HepG2 (cell line): ENCODE results near the gene HLCS. TPM values are rescaled to one million over a fixed set of nuclear protein-coding genes. Genes with fewer than 3 reads are reported as not detected.

Experiments
- ATAC-seq: fragments of 200-7000 bp; cut with Tn5 transposase; 3 replicates; pipeline ENCODE4 v1.9.1; 2020; ENCODE audit warnings: mild to moderate bottlenecking, moderate library complexity
- BruUV-seq: library from RNA; stranded (reverse); fragments of 400-500 nt; replicated peaks from 2 replicates; lab custom pipeline; 2021; lab: Mats Ljungman, UMichigan
- CTCF ChIA-PET: fragments of 300-600 bp; formaldehyde crosslinking; extraction: SDS; loops from one replicate; lab custom pipeline; 2021; ENCODE audit warnings: low total read pairs, inconsistent platforms, low intra/inter-chr PET ratio; lab: Yijun Ruan, JAX
- POLR2A ChIA-PET: fragments of 350-600 bp; sonication (Branson Sonifier 250); formaldehyde crosslinking; loops from one replicate; lab custom pipeline; 2020; ENCODE audit warnings: antibody characterized with exemption, inconsistent platforms; lab: Yijun Ruan, JAX
- DNase-seq: peaks from one replicate; pipeline ENCODE4 v3.0.0-alpha.2; 2015; ENCODE audit warnings: low spot score
- FAIRE-seq: peaks from 3 replicates; lab custom pipeline; 2011; peaks lifted over from hg19 to GRCh38; lab: Jason Lieb, UNC
- H2AFZ ChIP-seq: one replicate; pipeline ENCODE4 v1.6.1; 2011; ENCODE audit warnings: low read length, inconsistent platforms
- H3K27ac ChIP-seq: fragments of 300-600 bp; 3 replicates; pipeline ENCODE4 v1.8.0; 2011; ENCODE audit warnings: mixed run types, mild to moderate bottlenecking, mixed read lengths, low read length, inconsistent platforms; ENCODE audit not compliant: insufficient read depth; ENCODE audit errors: extremely low read length
- H3K27me3 ChIP-seq, 2 experiments: fragments of 200-600 bp in 1 of 2; 2 replicates in 1 of 2; 3 replicates in 1 of 2; pipeline versions ENCODE4 v1.6.0 to v1.8.0; 2011; ENCODE audit warnings: low read length in 2 of 2, mild to moderate bottlenecking in 2 of 2, moderate library complexity in 2 of 2, inconsistent platforms in 1 of 2; ENCODE audit not compliant: insufficient read depth in 2 of 2, control insufficient read depth in 1 of 2
- H3K36me3 ChIP-seq, 2 experiments: fragments of 200-600 bp in 1 of 2; replicated peaks in 1 of 2; 2 replicates in 1 of 2; 3 replicates in 1 of 2; pipeline versions ENCODE4 v1.5.1 to v1.8.0; 2011; ENCODE audit warnings: low read length in 2 of 2, inconsistent platforms in 1 of 2; ENCODE audit not compliant: insufficient read depth in 2 of 2, control insufficient read depth in 1 of 2
- H3K4me1 ChIP-seq: 2 replicates; pipeline ENCODE4 v1.5.1; 2012; ENCODE audit warnings: low read length, inconsistent platforms; ENCODE audit not compliant: insufficient read depth
- H3K4me2 ChIP-seq: 2 replicates; pipeline ENCODE4 v1.6.0; 2011; ENCODE audit warnings: low read depth, low read length, inconsistent platforms
- H3K4me3 ChIP-seq, 3 experiments: fragments of 200-600 bp in 1 of 3; sonication (generic), shearing (Covaris generic) in 1 of 3; replicated peaks in 1 of 3; 2 replicates each; pipeline ENCODE4 v1.5.1; 2011 to 2016; ENCODE audit warnings: low read length in 3 of 3, inconsistent platforms in 2 of 3, low read depth in 2 of 3, mild to moderate bottlenecking in 2 of 3, control low read depth in 1 of 3, mixed read lengths in 1 of 3; ENCODE audit not compliant: insufficient read depth in 1 of 3
- H3K79me2 ChIP-seq: one replicate; pipeline ENCODE4 v1.6.1; 2011; ENCODE audit warnings: low read length, inconsistent platforms; ENCODE audit not compliant: insufficient read depth
- H3K9ac ChIP-seq: 2 replicates; pipeline ENCODE4 v1.6.0; 2011; ENCODE audit warnings: mild to moderate bottlenecking, low read depth, low read length, inconsistent platforms; ENCODE audit not compliant: insufficient read depth
- H3K9me3 ChIP-seq: 2 replicates; pipeline ENCODE4 v1.5.1; 2012; ENCODE audit warnings: mild to moderate bottlenecking, low read length
- H4K20me1 ChIP-seq: 2 replicates; pipeline ENCODE4 v1.6.0; 2011; ENCODE audit warnings: inconsistent platforms, mild to moderate bottlenecking, low read length, moderate library complexity; ENCODE audit not compliant: insufficient read depth
- AHR ChIP-seq: IDR thresholded peaks from 2 replicates; pipeline ENCODE4 v1.6.1; 2018; ENCODE audit warnings: missing genetic modification reagents, missing compliant biosample characterization
- CBX1 ChIP-seq: IDR thresholded peaks from one replicate; pipeline ENCODE4 v1.6.1; 2016; ENCODE audit warnings: antibody characterized with exemption, low read depth
- GPN1 ChIP-seq: sonication (generic); formaldehyde crosslinking; IDR thresholded peaks from 2 replicates; pipeline ENCODE4 v1.5.1; 2020; ENCODE audit warnings: missing genetic modification reagents, borderline replicate concordance
- HCFC1 ChIP-seq: fragments of 150-350 bp; IDR thresholded peaks from 2 replicates; pipeline ENCODE4 v1.6.1; 2014; ENCODE audit warnings: low read depth, low read length
- MAFF ChIP-seq: IDR thresholded peaks from 2 replicates; pipeline ENCODE4 v1.6.1; 2011; ENCODE audit warnings: low read depth, low read length, improper control_type of control experiment
- NCOA2 ChIP-seq: sonication (generic); formaldehyde crosslinking; IDR thresholded peaks from 2 replicates; pipeline ENCODE4 v1.8.0; 2022; ENCODE audit warnings: inconsistent platforms
- NFAT5 ChIP-seq: sonication (generic); formaldehyde crosslinking; IDR thresholded peaks from 2 replicates; pipeline ENCODE4 v1.4.0; 2020; ENCODE audit warnings: missing genetic modification reagents
- NONO ChIP-seq, 2 experiments: fragments of 450-650 bp in 1 of 2; sonication (generic) in 1 of 2; formaldehyde crosslinking in 1 of 2; IDR thresholded peaks in 1 of 2; conservative IDR thresholded peaks in 1 of 2; 2 replicates each; pipeline versions ENCODE4 v1.6.1 to v1.8.0; 2017 to 2022; ENCODE audit warnings: mild to moderate bottlenecking in 1 of 2, missing genetic modification reagents in 1 of 2, moderate library complexity in 1 of 2
- PAX8 ChIP-seq: sonication (generic); formaldehyde crosslinking; IDR thresholded peaks from 2 replicates; pipeline ENCODE4 v1.8.0; 2022; ENCODE audit warnings: mild to moderate bottlenecking, missing genetic modification reagents, borderline replicate concordance
- PHF8 ChIP-seq: sonication (generic); formaldehyde crosslinking; IDR thresholded peaks from 2 replicates; pipeline ENCODE4 v1.5.0; 2020; ENCODE audit warnings: missing genetic modification reagents
- PRMT3 ChIP-seq: sonication (generic); formaldehyde crosslinking; IDR thresholded peaks from 2 replicates; pipeline ENCODE4 v1.8.1; 2022; ENCODE audit warnings: low read depth, mild to moderate bottlenecking, moderate library complexity, missing genetic modification reagents, borderline replicate concordance
- ZNF468 ChIP-seq: sonication (generic); formaldehyde crosslinking; IDR thresholded peaks from 2 replicates; pipeline ENCODE4 v1.8.0; 2022; ENCODE audit warnings: mild to moderate bottlenecking, moderate library complexity, missing genetic modification reagents
- ZNF577 ChIP-seq: sonication (generic); formaldehyde crosslinking; IDR thresholded peaks from 2 replicates; pipeline ENCODE4 v1.4.0; 2020; ENCODE audit warnings: mild to moderate bottlenecking, low read depth, missing genetic modification reagents, borderline replicate concordance
- ZNF614 ChIP-seq: IDR thresholded peaks from 2 replicates; pipeline ENCODE4 v1.6.1; 2018; ENCODE audit warnings: missing biosample characterization, missing genetic modification reagents, inconsistent platforms, borderline replicate concordance
- ZNF629 ChIP-seq: sonication (generic); formaldehyde crosslinking; conservative IDR thresholded peaks from 2 replicates; pipeline ENCODE4 v1.5.0; 2020; ENCODE audit warnings: missing genetic modification reagents
- ZNF703 ChIP-seq: sonication (generic); formaldehyde crosslinking; IDR thresholded peaks from 2 replicates; pipeline ENCODE4 v1.5.1; 2020; ENCODE audit warnings: missing genetic modification reagents, mild to moderate bottlenecking, moderate library complexity, borderline replicate concordance
- ZNF737 ChIP-seq: sonication (generic); formaldehyde crosslinking; IDR thresholded peaks from 2 replicates; pipeline ENCODE4 v1.5.0; 2020; ENCODE audit warnings: missing genetic modification reagents, mild to moderate bottlenecking, borderline replicate concordance
- ZNF777 ChIP-seq: sonication (generic); formaldehyde crosslinking; IDR thresholded peaks from 2 replicates; pipeline ENCODE4 v1.4.0; 2020; ENCODE audit warnings: missing genetic modification reagents
- WGBS: methylation state at CpG from one replicate; pipeline ENCODE4 v1.1.6; 2017; ENCODE audit warnings: low lambda C conversion rate; 5-methylcytosine and 5-hydroxymethylcytosine counted together
- in situ Hi-C: cut with HindIII; loops from 2 replicates; pipeline ENCODE4 v1.10.0; 2017; ENCODE audit warnings: low pct_unique_long_range_greater_than_20kb; ENCODE audit not compliant: extremely low pct_ligation_motif_present
- intact Hi-C: fragments of 100-400 bp; cut with micrococcal nuclease; formaldehyde crosslinking; loops from one replicate; pipeline ENCODE4 v1.10.0; 2022; ENCODE audit not compliant: unreplicated experiment
- polyA plus RNA-seq, 8 experiments: library from polyadenylated mRNA; depleted of rRNA in 3 of 8; stranded (reverse) in 7 of 8; unstranded in 1 of 8; fragments of >200 nt; fragmentation: Illumina TruSeq in 4 of 8; extraction: Trizol in 4 of 8; gene quantifications; 2 replicates each; pipeline versions ENCODE4 v1.2.1 to v1.2.3, GENCODE V29; 2011 to 2016; ENCODE audit warnings: low read depth in 4 of 8, missing spikeins in 1 of 8, mixed read lengths in 1 of 8; ENCODE audit not compliant: insufficient read depth in 1 of 8
- total RNA-seq, 5 experiments: library from RNA; depleted of rRNA; stranded (reverse); fragments of >200 nt; fragmentation: Illumina TruSeq; extraction: Trizol; gene quantifications; 2 replicates each; pipeline ENCODE4 v1.2.3, GENCODE V29; 2016; ENCODE audit warnings: low read depth in 1 of 5

HLCS gene
- total and polyA plus RNA-seq, 2 of the 13 experiments (the other 11 are each of a cell fraction or from before 2014, with no cell fraction given) = 7.9 to 12.3 TPM

GRCh38 chr21:36750576-36750959 is 215.9 kb downstream of the HLCS start:
- no peaks in the 10 kb centered on the region for H3K27me3 ChIP-seq
- POLR2A ChIA-PET = no interaction called here

GRCh38 chr21:36749935-36750575 is 216.4 kb downstream of the HLCS start:
- Histone ChIP-seq H3K27me3 (no peaks in the 10 kb centered on the region), H3K79me2 (no peaks in the 10 kb centered on the region), H3K36me3 (peaks cover 0 to 7% of the 10 kb centered on the region in 2 experiments; a peak in 1 of 5 replicates), H3K9ac (no peak overlapping the region), H3K4me2 (no peak overlapping the region), H2AFZ (no peak overlapping the region), H3K4me3 (no peak overlapping the region), H3K4me1 (peaks cover 12% of the 10 kb centered on the region), H3K27ac (no peak overlapping the region), H4K20me1 (no peaks in the 10 kb centered on the region), H3K9me3 (no peaks in the 10 kb centered on the region)
- CTCF ChIA-PET = no interaction called here
- WGBS = 91% methylated on average over 14 of the region's 14 CpGs
- BruUV-seq = no TSS peak
- POLR2A ChIA-PET = no interaction called here
- in situ Hi-C loops (loop anchor here (5.0 kb wide), 1 partner anchor 177 kb away; no protein-coding TSS in a partner anchor), intact Hi-C loops (loop anchor here (5.0 kb wide), 2 partner anchors 112 to 177 kb away; no protein-coding TSS in a partner anchor)
- FAIRE-seq (no peak), DNase-seq (no peak), ATAC-seq (no peak)
- no peak for TF ChIP-seq ZNF577 (CRISPR knock-in tag)
- TF ChIP-seq ZNF468 (CRISPR knock-in tag) = no peak
- TF ChIP-seq PRMT3 (CRISPR knock-in tag) = no peak
- TF ChIP-seq HCFC1 = no peak
- TF ChIP-seq NFAT5 (CRISPR knock-in tag) = no peak

More at GRCh38 chr21:36750576-36750959, 215.9 kb downstream of the HLCS start:
- no peaks in the 10 kb centered on the region for H3K79me2 ChIP-seq
- no peak overlapping the region for H3K4me2 ChIP-seq
- no peak for FAIRE-seq
- 94% methylated on average over 2 of the region's 2 CpGs for WGBS
- no peak overlapping the region for H3K4me3 ChIP-seq
- H3K9ac ChIP-seq = no peak overlapping the region
- TF ChIP-seq ZNF737 (CRISPR knock-in tag) = no peak
- TF ChIP-seq AHR (CRISPR knock-in tag) = no peak
- no peak for TF ChIP-seq MAFF
- TF ChIP-seq ZNF629 (CRISPR knock-in tag) = no peak
- TF ChIP-seq ZNF703 (CRISPR knock-in tag) = no peak
- no peak for TF ChIP-seq GPN1 (CRISPR knock-in tag)
- TF ChIP-seq NCOA2 = no peak
- no peak for TF ChIP-seq ZNF777 (CRISPR knock-in tag)
- TF ChIP-seq CBX1 = no peak
- no peak for TF ChIP-seq NONO (IDR thresholded peaks at IDR 0.05)
- TF ChIP-seq NONO (CRISPR knock-in tag; conservative IDR thresholded peaks at IDR 0.05) = no peak
- no peak for TF ChIP-seq PAX8 (CRISPR knock-in tag)
- no peak for TF ChIP-seq PHF8
- no peak for TF ChIP-seq ZNF614 (CRISPR knock-in tag)
- TF ChIP-seq, all 625 proteins: peak for 0
- in situ Hi-C loops = loop anchor here (5.0 kb wide), 1 partner anchor 177 kb away; no protein-coding TSS in a partner anchor
- CTCF ChIA-PET = no interaction called here
- no TSS peak for BruUV-seq
- H3K4me1 ChIP-seq = peaks cover 12% of the 10 kb centered on the region
- ATAC-seq (no peak), DNase-seq (no peak)
- intact Hi-C loops = no loop called here
- no peaks in the 10 kb centered on the region for H4K20me1 ChIP-seq
- no peak overlapping the region for H2AFZ ChIP-seq
- H3K27ac ChIP-seq = no peak overlapping the region
- peaks cover 0 to 7% of the 10 kb centered on the region in 2 experiments; a peak in 1 of 5 replicates for H3K36me3 ChIP-seq
- no peaks in the 10 kb centered on the region for H3K9me3 ChIP-seq
